ENCODE results near the gene RNF167.

The RNF167 gene

GRCh38 chr17:4898927-4899326 is 41.1 kb upstream of the RNF167 start:
- 22% methylated on average over 32 of the region's 34 CpGs for whole genome bisulfite sequencing (ENCODE audit: insufficient coverage)
- POLR2A ChIA-PET = interaction anchor here (0.5 to 1.3 kb wide), 5 partner anchors 9 to 433 kb away, joined by 3 to 4 read pairs (median 4); partner anchors contain the start of gene SLC25A11
- peak overlapping the region; percentile 2 to 77 (median 56) for H3K4me3 ChIP-seq (ENCODE audit: control insufficient read depth in 1 of 7, extremely low read depth in 1 of 7, insufficient read depth in 4 of 7, low read depth in 2 of 7, low read length in 6 of 7)
- peaks cover 0 to 42% (median 21%) of the 10 kb centered on the region in 5 experiments for H3K27me3 ChIP-seq (replicated peaks in 2 of 5; ENCODE audit: control insufficient read depth in 4 of 5, insufficient read depth in 5 of 5, low read length in 4 of 5)
- peak in 1 of 3 donors; percentile 23 for DNase-seq
- no peak overlapping the region for H3K27ac ChIP-seq (ENCODE audit: insufficient read depth in 1 of 2, low read depth in 1 of 2, low read length in 2 of 2, poor library complexity in 1 of 2, severe bottlenecking in 2 of 2)
- peaks cover 10 to 34% (median 22%) of the 10 kb centered on the region in 4 experiments for H3K36me3 ChIP-seq (ENCODE audit: control insufficient read depth in 4 of 4, insufficient read depth in 4 of 4, low read length in 3 of 4)
- no peaks in the 10 kb centered on the region for H3K9me3 ChIP-seq (ENCODE audit: control extremely low read depth in 1 of 5, control insufficient read depth in 4 of 5, insufficient read depth in 2 of 5, low read depth in 1 of 5, low read length in 4 of 5)
- peaks cover 0 to 55% (median 43%) of the 10 kb centered on the region in 4 experiments for H3K4me1 ChIP-seq (ENCODE audit: control extremely low read depth in 1 of 4, control insufficient read depth in 4 of 4, insufficient read depth in 4 of 4, low read length in 3 of 4)
- CTCF ChIA-PET = interaction anchor here (0.9 to 1.9 kb wide), 6 partner anchors 9 to 163 kb away, joined by 3 to 12 read pairs (median 4); no protein-coding TSS in a partner anchor

- peaks cover 0 to 55% (median 43%) of the 10 kb centered on the region in 4 experiments for H3K4me1 ChIP-seq (ENCODE audit: control extremely low read depth in 1 of 4, control insufficient read depth in 4 of 4, insufficient read depth in 4 of 4, low read length in 3 of 4)
- H3K27ac ChIP-seq (ENCODE audit: insufficient read depth in 1 of 2, low read depth in 1 of 2, low read length in 2 of 2, poor library complexity in 1 of 2, severe bottlenecking in 2 of 2) = no peak within 1 kb of the TSS
- CTCF ChIA-PET = interaction anchor here (0.9 to 1.9 kb wide), 7 partner anchors 9 to 168 kb away, joined by 3 to 12 read pairs (median 3); partner anchors contain the start of gene MED11
- peaks cover 0 to 42% (median 24%) of the 10 kb centered on the region in 5 experiments for H3K27me3 ChIP-seq (replicated peaks in 2 of 5; ENCODE audit: control insufficient read depth in 4 of 5, insufficient read depth in 5 of 5, low read length in 4 of 5)
- peaks cover 8 to 27% (median 17%) of the 10 kb centered on the region in 4 experiments for H3K36me3 ChIP-seq (ENCODE audit: control insufficient read depth in 4 of 4, insufficient read depth in 4 of 4, low read length in 3 of 4)
- 7% methylated on average over 51 of the region's 60 CpGs for WGBS (ENCODE audit: insufficient coverage)
- POLR2A ChIA-PET = interaction anchor here (0.5 to 1.3 kb wide), 6 partner anchors 9 to 432 kb away, joined by 3 to 6 read pairs (median 4); partner anchors contain the start of gene SLC25A11
- H3K9me3 ChIP-seq (ENCODE audit: control extremely low read depth in 1 of 5, control insufficient read depth in 4 of 5, insufficient read depth in 2 of 5, low read depth in 1 of 5, low read length in 4 of 5) = no peaks in the 10 kb centered on the region
- DNase-seq = peak; percentile 98 to 99 (median 99)
- H3K4me3 ChIP-seq (ENCODE audit: control insufficient read depth in 1 of 7, extremely low read depth in 1 of 7, insufficient read depth in 4 of 7, low read depth in 2 of 7, low read length in 6 of 7) = peak within 1 kb of the TSS; percentile 11 to 77 (median 56)
Observed at GRCh38 chr17:4899341-4900230, 40.5 kb upstream of the RNF167 start, which contains the start of gene C17orf107. Gene C17orf107 (plus strand): TSS chr17:4899536. CDS start chr17:4899763, 227 bp downstream.

GRCh38 chr17:4900231-4901107 is 39.6 kb upstream of the RNF167 start:
- ChIA-PET CTCF (interaction anchor here (0.9 to 1.9 kb wide), 5 partner anchors 10 to 191 kb away, joined by 3 to 12 read pairs (median 3); partner anchors contain the start of gene MED11), POLR2A (interaction anchor here (0.5 kb wide), 1 partner anchor 187 kb away, joined by 6 read pairs; no protein-coding TSS in a partner anchor)
- no peaks in the 10 kb centered on the region for H3K9me3 ChIP-seq (ENCODE audit: control extremely low read depth in 1 of 5, control insufficient read depth in 4 of 5, insufficient read depth in 2 of 5, low read depth in 1 of 5, low read length in 4 of 5)
- DNase-seq = peak; percentile 82 to 94 (median 91)
- H3K27ac ChIP-seq (ENCODE audit: insufficient read depth in 1 of 2, low read depth in 1 of 2, low read length in 2 of 2, poor library complexity in 1 of 2, severe bottlenecking in 2 of 2) = no peak overlapping the region
- H3K4me1 ChIP-seq (ENCODE audit: control extremely low read depth in 1 of 4, control insufficient read depth in 4 of 4, insufficient read depth in 4 of 4, low read length in 3 of 4) = peaks cover 0 to 55% (median 43%) of the 10 kb centered on the region in 4 experiments
- H3K4me3 ChIP-seq (ENCODE audit: control insufficient read depth in 1 of 7, extremely low read depth in 1 of 7, insufficient read depth in 4 of 7, low read depth in 2 of 7, low read length in 6 of 7) = peak overlapping the region in 6 of 7 experiments; percentile 11 to 77 (median 47)
- WGBS (ENCODE audit: insufficient coverage) = 5% methylated on average over 59 of the region's 65 CpGs
- H3K27me3 ChIP-seq (replicated peaks in 2 of 5; ENCODE audit: control insufficient read depth in 4 of 5, insufficient read depth in 5 of 5, low read length in 4 of 5) = peaks cover 0 to 42% (median 24%) of the 10 kb centered on the region in 5 experiments
- peaks cover 4 to 19% (median 11%) of the 10 kb centered on the region in 4 experiments for H3K36me3 ChIP-seq (ENCODE audit: control insufficient read depth in 4 of 4, insufficient read depth in 4 of 4, low read length in 3 of 4)

GRCh38 chr17:4901108-4901647 is 38.9 kb upstream of the RNF167 start:
- Histone ChIP-seq H3K9me3 (ENCODE audit: control extremely low read depth in 1 of 5, control insufficient read depth in 4 of 5, insufficient read depth in 2 of 5, low read depth in 1 of 5, low read length in 4 of 5) (no peaks in the 10 kb centered on the region), H3K27me3 (replicated peaks in 2 of 5; ENCODE audit: control insufficient read depth in 4 of 5, insufficient read depth in 5 of 5, low read length in 4 of 5) (peaks cover 0 to 42% (median 26%) of the 10 kb centered on the region in 5 experiments), H3K27ac (ENCODE audit: insufficient read depth in 1 of 2, low read depth in 1 of 2, low read length in 2 of 2, poor library complexity in 1 of 2, severe bottlenecking in 2 of 2) (no peak overlapping the region), H3K36me3 (ENCODE audit: control insufficient read depth in 4 of 4, insufficient read depth in 4 of 4, low read length in 3 of 4) (peaks cover 1 to 11% (median 7%) of the 10 kb centered on the region in 4 experiments), H3K4me1 (ENCODE audit: control extremely low read depth in 1 of 4, control insufficient read depth in 4 of 4, insufficient read depth in 4 of 4, low read length in 3 of 4) (peaks cover 0 to 55% (median 43%) of the 10 kb centered on the region in 4 experiments), H3K4me3 (ENCODE audit: control insufficient read depth in 1 of 7, extremely low read depth in 1 of 7, insufficient read depth in 4 of 7, low read depth in 2 of 7, low read length in 6 of 7) (peak overlapping the region in 4 of 7 experiments; percentile 29 to 77 (median 66))
- CTCF ChIA-PET = interaction anchor here (0.6 to 1.9 kb wide), 5 partner anchors 11 to 191 kb away, joined by 3 to 12 read pairs (median 3); no protein-coding TSS in a partner anchor
- WGBS (ENCODE audit: insufficient coverage) = 16% methylated on average over 34 of the region's 37 CpGs
- POLR2A ChIA-PET = interaction anchor here (1.0 kb wide), 1 partner anchor 87 kb away, joined by 3 read pairs; no protein-coding TSS in a partner anchor
- DNase-seq = peak in 1 of 3 donors; percentile 39

- Histone ChIP-seq H3K4me3 (ENCODE audit: control insufficient read depth in 1 of 7, extremely low read depth in 1 of 7, insufficient read depth in 4 of 7, low read depth in 2 of 7, low read length in 6 of 7) (peak overlapping the region in 3 of 7 experiments; percentile 29 to 77 (median 66)), H3K27me3 (replicated peaks in 2 of 5; ENCODE audit: control insufficient read depth in 4 of 5, insufficient read depth in 5 of 5, low read length in 4 of 5) (peaks cover 0 to 41% (median 26%) of the 10 kb centered on the region in 5 experiments), H3K27ac (ENCODE audit: insufficient read depth in 1 of 2, low read depth in 1 of 2, low read length in 2 of 2, poor library complexity in 1 of 2, severe bottlenecking in 2 of 2) (no peak overlapping the region), H3K4me1 (ENCODE audit: control extremely low read depth in 1 of 4, control insufficient read depth in 4 of 4, insufficient read depth in 4 of 4, low read length in 3 of 4) (peaks cover 0 to 55% (median 43%) of the 10 kb centered on the region in 4 experiments), H3K36me3 (ENCODE audit: control insufficient read depth in 4 of 4, insufficient read depth in 4 of 4, low read length in 3 of 4) (peaks cover 0 to 5% (median 2%) of the 10 kb centered on the region in 4 experiments), H3K9me3 (ENCODE audit: control extremely low read depth in 1 of 5, control insufficient read depth in 4 of 5, insufficient read depth in 2 of 5, low read depth in 1 of 5, low read length in 4 of 5) (no peaks in the 10 kb centered on the region)
- POLR2A ChIA-PET = interaction anchor here (0.8 to 1.0 kb wide), 2 partner anchors 38 to 87 kb away, joined by 3 read pairs; partner anchors contain the start of genes RNF167 and SLC25A11
- CTCF ChIA-PET = interaction anchor here (0.6 to 1.8 kb wide), 7 partner anchors 12 to 192 kb away, joined by 3 to 4 read pairs (median 3); partner anchors contain the start of gene SPAG7
- DNase-seq = peak; percentile 42 to 71 (median 53)
- WGBS (ENCODE audit: insufficient coverage) = 23% methylated on average over 43 of the region's 48 CpGs
Observed at GRCh38 chr17:4901648-4902344, 38.3 kb upstream of the RNF167 start.

Measured in common myeloid progenitor, CD34-positive (primary cell).